GM18517 (cell line): ENCODE measurements around the gene XAGE3.
"Not testable (repeated sequence)": the region's sequence is repeated elsewhere in the genome, so short reads cannot be mapped to it uniquely, and the experiment has no call there.

Experiments
- ATAC-seq: cut with Tn5 transposase; IDR thresholded peaks from one replicate; pipeline ENCODE4 v1.9.1; 2021; ENCODE audit warnings: mild to moderate bottlenecking, moderate library complexity; ENCODE audit not compliant: unreplicated experiment

Gene XAGE3

GRCh38 chrX:52843619-52844018, 24.3 kb downstream of the XAGE3 start:
- ATAC-seq, result not testable (repeated sequence)

DNA sequence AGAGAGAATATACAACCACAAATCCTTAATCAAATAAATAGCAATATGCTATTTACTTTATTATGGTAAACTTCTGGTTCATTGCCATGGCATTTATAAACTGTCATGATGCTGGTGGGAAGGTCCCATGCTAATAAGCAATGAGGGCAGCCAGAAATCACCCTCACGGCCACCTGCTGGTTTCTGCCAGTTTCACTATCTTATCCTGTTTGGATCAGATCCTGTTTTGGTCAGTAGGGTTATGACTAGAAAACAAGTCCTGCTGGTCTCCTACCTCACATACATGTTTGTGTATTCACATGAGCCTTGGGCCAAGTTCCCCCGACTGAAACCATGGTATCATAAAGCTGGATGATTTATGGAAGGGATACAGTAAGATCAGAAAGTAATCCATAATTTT, 28.7 kb downstream of the XAGE3 start:
- no peak for ATAC-seq

GRCh38 chrX:52830551-52830950, 37.3 kb downstream of the XAGE3 start:
- no peak for ATAC-seq

DNA sequence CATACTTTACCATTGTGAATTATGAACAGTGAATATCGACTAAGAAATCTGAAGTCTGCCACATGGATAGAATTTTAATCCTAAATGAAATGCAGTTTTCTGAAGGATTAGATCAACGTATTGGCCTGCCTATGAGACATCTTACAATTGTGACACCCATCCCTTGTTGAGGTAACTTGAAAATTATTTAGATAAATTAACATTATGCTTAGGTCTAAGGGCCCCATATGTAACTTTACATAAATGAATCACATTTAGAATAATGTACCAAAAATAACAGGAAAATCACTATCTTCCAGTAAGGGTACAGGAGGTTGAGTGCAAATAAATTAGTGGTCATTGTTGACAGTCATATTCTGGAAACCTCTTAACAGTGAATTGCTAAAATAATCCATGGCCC, 43.3 kb downstream of the XAGE3 start:
- ATAC-seq, result no peak

DNA sequence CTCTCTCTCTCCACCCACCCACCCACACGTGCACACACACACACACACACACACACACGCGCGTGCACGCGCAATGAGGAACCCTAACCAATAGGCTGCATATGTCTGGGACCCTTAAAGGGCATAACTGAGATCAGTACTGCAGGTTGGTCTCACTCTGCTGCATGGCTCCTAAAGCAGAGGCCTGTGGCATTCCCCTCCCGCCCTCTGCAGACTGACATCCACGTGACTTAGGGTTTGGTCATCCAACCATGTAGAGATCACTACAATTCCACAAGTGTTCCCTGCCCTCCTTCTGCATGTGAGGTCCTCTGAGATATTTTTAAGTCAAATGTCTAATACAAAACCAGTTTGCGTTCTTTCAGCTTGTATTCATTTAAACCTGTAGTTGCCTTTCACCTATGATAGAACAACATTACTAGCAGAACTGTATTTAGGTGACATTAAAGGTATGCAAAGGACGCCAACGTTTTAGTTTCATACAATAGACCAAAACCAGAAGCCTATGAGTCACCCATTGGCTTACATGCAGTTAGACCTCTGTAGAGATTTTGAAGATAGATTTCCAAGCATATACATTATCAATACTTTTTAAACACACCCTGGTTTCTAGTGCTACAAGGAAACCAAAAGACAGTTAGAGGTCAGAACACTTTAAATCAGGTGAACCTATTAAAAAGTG, 46.7 kb downstream of the XAGE3 start:
- no peak for ATAC-seq

DNA sequence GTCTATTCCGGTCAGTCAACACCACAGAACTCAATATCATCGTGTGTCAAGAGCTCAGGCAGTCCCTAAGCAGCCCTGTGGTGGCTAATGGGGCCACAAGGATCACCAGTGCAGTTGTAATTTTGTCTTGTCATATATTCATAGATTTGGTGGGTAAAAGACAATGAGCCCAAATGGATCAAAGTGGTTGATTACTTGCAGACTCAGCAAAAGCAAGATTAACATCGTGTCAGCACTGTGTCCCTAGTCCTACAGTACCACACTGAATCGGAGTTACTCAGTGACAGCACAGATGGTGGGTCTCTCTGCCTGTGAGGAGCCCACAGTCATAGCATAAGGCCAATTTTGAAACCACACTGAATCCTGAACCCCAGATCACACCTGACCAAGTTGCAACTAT, 48.1 kb downstream of the XAGE3 start:
- no peak for ATAC-seq
